Stimulated activated CD4-positive, alpha-beta T cell treated with anti-CD3 and anti-CD28 coated beads, Interleukin-4, amount 100 ng/mL, for 1 hour (primary cell): Measurements from ENCODE around the gene ARRB1.
"Not testable (repeated sequence)": the region's sequence is repeated elsewhere in the genome, so short reads cannot be mapped to it uniquely, and the experiment has no call there.

Experiments used
- DNase-seq: peaks from one replicate; pipeline ENCODE4 v3.0.0-alpha.2; 2020

ARRB1 gene

GRCh38 chr11:75351541-75351790, at the start of gene ARRB1:
Gene ARRB1, minus strand, starts transcription at chr11:75351661. Its CDS starts 54 bp downstream, at chr11:75351607.
- DNase-seq = no peak

- DNase-seq = no peak
Measured at GRCh38 chr11:75400146-75400865, 48.8 kb upstream of the ARRB1 start.

GRCh38 chr11:75399344-75400145, 48.1 kb upstream of the ARRB1 start, which contains the start of gene RPS3:
Gene RPS3, plus strand, starts transcription at chr11:75399518. Its CDS starts 30 bp downstream, at chr11:75399548.
- peak; percentile 86 for DNase-seq

GRCh38 chr11:75398906-75399305, 47.4 kb upstream of the ARRB1 start:
- no peak for DNase-seq

GRCh38 chr11:75394085-75394840, 42.8 kb upstream of the ARRB1 start:
- DNase-seq = no peak

- no peak for DNase-seq
Measured at GRCh38 chr11:75389925-75390324, 38.5 kb upstream of the ARRB1 start.

- no peak for DNase-seq
Measured at GRCh38 chr11:75389276-75389605, 37.8 kb upstream of the ARRB1 start.

GRCh38 chr11:75388386-75389275, 37.2 kb upstream of the ARRB1 start:
- peak; percentile 58 for DNase-seq

- DNase-seq = no peak
Measured at GRCh38 chr11:75387736-75388294, 36.4 kb upstream of the ARRB1 start.

- DNase-seq = no peak
Measured at GRCh38 chr11:75386942-75387630, 35.6 kb upstream of the ARRB1 start.

GRCh38 chr11:75384438-75385080, 33.1 kb upstream of the ARRB1 start:
- DNase-seq = peak; percentile 80

- no peak for DNase-seq
Measured at GRCh38 chr11:75383246-75383645, 31.8 kb upstream of the ARRB1 start.

GRCh38 chr11:75380716-75381420, 29.4 kb upstream of the ARRB1 start:
- DNase-seq = no peak

GRCh38 chr11:75380245-75380644, 28.8 kb upstream of the ARRB1 start:
- no peak for DNase-seq

- not testable (repeated sequence) for DNase-seq
Measured at GRCh38 chr11:75378776-75379175, 27.3 kb upstream of the ARRB1 start.

- DNase-seq = no peak
Measured at GRCh38 chr11:75376175-75376574, 24.7 kb upstream of the ARRB1 start.

- no peak for DNase-seq
Measured at GRCh38 chr11:75375626-75376025, 24.2 kb upstream of the ARRB1 start.

GRCh38 chr11:75374646-75375045, 23.2 kb upstream of the ARRB1 start:
- DNase-seq = no peak

GRCh38 chr11:75373201-75373600, 21.7 kb upstream of the ARRB1 start:
- DNase-seq = no peak
